Activated gamma-delta T cell treated with Interleukin-2 at 50 U/mL for 16 hours (primary cell): Measurements from ENCODE around the gene MYL2.

Source experiments
- DNase-seq: peaks from one replicate; pipeline ENCODE4 v3.0.0-alpha.2; 2020

The MYL2 gene

DNA sequence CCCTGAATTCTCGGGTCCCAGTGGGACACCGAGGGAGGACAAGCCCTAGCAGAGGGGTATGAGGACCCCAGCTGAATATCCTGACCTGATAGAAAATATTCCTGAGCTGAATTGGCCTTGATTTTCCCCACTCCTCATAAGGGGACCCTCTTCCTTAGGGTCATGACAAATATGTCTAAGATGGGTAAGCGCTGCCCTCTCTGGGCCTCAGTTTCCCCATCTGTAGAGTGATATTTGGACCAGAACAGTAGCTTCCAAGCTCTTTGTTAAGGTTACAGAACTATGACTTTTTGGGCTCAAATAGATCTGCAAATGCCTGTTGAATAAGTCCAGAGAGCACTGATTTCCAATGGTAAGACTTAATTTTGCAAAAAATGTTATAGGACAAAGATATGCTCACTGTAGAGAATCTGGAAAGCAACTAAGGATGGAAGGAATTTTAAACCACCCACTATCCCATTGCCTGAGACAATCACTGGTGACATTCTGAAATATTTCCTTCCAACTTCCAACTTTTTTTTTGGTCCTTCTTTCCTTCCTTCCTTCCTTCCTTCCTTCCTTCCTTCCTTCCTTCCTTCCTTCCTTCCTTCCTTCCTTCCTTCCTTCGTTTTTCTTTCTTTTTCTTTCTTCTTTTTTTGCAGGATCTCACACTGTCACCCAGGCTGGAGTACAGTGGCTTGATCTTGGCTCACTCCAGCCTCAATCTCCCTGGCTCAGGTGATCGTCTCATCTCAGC is 32.0 kb downstream of the MYL2 start:
- no peak for DNase-seq

DNA sequence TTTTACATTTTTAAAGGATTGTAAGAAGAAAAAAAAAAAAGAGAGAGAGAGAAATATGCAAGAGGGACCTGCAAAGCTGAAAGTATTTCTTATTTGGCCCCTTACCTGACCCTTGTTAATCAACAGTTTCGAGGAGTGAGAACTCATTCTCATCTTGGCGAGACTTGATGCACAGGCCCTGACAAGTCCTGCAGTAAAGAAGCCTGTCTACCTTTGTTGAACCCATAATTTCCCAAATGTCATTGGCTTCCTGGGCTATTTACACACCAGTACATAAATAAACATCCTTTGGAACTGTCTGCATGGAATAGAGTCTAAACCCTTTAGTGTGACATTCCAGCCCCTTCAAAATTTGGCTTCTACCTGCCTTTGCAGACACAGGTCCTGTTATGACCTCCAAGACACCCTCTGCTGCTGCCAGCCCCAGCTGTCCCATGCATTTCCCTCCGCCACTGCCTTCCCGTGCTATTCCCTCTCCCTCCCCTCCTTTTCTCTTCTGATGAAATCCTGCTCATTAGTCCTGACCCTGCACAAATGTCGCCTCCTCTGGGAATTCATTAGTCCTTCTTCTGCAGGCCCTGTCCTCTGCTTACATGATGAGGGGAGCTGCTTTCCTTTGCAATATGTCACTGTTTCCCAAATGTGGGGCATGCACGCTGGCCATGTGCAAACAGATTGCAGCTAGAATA is 35.1 kb downstream of the MYL2 start:
- no peak for DNase-seq

DNA sequence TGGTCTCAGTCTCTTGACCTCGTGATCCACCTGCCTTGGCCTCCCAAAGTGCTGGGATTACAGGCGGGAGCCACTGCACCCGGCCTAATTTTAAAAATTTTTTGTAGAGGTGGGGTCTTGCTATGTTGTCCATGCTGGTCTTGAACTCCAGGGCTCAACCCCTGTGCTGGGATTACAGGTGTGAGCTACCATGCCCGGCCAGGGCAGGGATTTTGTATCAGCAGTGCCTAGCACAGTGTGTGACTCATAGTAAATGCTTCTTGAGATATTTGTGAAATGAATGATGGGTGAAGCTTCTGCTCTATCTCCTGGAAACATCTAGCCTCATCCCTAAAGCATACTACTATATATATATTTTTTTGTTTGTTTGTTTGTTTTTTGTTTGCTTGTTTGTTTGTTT is 37.1 kb downstream of the MYL2 start:
- DNase-seq: no peak

DNA sequence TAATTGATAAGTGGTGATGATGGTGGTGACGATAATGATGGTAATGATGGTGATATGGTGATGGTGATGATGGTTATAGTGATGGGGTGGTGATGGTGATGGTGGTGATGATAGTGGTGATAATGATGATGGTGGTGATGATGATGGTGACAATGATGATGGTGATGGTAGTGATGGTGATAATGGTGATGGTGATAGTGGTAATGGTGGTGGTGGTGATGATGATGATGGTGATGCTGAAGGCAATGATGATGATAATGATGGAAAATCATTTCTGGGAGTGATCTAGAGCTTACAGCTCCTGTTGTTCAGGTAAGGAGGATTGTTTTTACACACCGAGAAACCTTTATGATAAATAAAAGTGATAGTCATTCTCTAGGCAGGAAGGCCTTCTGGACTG is 39.7 kb downstream of the MYL2 start:
- DNase-seq: no peak

DNA sequence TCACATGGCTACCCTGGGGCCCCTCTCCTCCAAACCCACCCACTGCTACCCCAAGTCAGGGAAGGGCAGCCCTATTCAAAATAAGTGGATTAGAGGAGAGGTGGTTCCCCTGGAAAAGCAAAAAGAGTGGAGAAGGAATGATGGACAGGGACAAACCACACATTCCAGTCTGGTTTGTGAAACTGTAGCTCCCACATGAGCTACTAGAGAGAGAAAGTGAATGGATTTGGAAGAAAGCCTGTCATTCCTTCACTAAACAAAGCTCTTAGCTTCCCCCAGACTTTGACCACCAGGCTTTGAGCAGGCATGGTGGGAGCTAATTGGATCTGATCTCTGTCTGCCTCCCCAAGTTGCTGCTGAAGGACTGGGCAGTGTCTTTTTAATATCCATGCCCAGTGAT is 45.6 kb downstream of the MYL2 start:
- DNase-seq: no peak

DNA sequence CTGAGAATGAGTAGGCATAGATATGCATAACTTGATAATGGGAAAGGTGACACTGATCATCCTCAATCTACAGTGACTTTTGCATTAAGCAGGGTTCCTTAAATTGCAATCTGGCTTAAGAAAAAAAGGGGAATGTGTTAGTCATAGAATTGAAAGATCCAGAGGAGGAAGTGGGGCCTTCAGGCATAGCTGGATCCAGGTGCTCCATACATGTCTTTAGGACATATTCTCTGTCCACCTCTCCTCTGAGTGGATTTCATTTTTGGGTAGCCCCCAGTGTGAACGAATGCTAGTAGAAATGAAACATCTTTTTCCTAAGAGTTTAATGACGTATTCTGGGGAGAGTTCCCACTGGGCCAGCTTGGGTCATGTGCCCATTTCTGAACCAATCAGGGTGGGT is 46.0 kb downstream of the MYL2 start:
- no peak for DNase-seq

DNA sequence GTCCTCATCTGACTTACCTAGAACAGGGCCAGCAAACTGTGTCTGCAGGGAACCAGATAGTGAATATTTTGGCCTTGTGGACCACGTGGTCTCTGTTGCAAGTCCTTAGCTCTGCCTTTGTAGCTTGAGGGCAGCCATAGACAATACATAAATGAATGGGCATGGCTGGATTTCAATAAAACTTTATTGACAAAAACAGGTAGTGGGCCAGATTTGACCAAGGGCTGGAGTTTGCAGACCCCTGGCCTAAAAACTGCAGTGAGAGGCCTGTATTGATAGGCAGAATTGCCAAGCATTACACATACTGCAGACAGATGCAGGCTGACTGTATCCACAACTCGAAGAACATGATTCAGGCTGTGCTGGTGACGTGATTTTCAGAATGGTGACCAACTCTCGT is 48.3 kb downstream of the MYL2 start:
- no peak for DNase-seq

DNA sequence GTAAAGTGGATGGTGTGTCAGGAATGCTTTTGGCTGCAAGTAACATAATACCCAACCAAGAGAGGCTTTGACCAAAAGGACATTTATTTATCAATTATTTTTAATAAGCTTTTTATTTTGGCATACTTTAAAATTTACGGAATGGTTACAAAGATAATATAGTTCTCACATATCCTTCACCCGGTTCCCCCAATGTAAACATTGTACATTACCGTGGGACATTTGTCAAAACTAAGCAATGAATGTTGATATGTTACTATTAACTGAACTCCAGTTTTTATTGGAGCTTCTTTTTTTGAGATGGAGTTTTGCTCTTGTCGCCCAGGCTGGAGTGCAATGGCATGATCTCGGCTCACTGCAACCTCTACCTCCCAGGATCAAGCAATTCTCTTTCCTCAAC is 50.6 kb downstream of the MYL2 start:
- no peak for DNase-seq

DNA sequence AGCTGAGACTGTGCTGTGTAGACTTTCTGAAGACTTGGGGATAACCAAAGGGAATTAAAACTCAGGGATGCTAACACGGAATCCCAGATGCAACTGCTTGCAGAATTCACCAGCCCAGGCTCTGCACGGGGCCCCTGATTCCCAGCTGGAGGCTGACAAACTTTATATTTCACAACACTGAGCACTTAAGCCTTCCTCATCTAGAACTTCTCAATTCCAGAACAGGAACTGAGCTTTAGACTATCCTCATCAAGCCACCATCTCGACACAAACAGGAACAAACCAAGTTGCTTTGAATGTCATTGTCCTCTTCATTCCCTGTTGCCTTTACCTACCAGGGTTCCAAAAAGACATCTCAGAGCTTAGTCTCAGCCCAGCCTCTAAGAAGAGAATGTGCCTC is 51.4 kb downstream of the MYL2 start:
- DNase-seq: no peak

DNA sequence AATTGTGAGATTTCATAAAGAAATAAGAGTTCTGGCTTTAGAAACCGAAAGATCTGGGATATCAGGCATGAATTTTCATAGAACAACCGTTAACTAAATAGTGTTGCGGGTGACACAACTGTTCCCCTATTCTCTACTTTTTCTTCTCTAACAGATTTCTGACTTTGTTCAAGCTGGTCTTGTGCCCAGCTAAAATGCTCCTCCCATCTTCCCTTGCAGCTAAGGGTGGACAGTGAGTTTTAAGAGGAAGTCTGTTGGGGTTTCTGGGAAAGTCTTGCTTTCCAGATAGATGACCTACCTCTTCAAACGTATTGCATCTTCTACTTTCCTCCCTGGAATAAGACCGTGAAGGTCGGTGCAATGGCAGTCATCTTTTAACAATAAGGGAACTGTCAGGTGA is 54.9 kb downstream of the MYL2 start:
- DNase-seq: no peak

DNA sequence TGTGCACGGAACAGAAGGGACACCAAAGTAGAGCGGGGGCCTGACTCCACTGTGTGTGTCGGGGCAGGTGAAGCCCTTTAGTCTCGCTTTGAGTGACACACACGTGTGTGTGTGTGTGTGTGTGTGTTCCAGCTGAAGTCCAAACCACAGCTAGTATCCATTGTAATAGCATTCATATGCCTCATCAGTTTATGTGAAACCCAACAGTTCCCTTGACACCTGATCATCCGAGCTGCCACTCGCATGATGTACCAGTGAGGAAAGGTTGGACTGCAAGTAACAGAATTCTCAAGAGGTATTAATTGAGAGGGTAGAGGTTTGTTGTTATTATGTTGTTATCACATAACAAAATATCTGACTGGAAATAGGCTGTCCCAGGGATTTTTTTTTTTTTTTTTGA is 57.2 kb downstream of the MYL2 start:
- no peak for DNase-seq

DNA sequence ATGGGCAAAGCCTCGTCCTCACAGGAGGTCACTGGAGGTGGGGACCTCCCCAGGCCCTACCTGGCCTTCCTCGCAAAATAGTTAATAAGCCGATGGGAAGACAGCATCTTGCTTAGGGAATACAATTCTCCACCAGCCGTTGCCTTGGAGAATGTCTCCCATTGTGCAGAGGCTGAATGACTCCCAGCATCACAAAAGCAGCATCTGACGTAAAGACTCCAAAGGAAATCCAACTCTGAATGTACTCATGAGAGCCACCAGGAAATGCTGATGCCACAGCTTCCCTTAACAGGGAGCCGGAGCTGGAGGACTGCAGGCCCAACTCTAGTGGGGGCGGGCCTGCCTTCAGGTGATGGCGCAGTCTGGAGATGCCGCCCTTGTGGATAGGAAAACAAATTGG is 58.0 kb downstream of the MYL2 start:
- DNase-seq: no peak

DNA sequence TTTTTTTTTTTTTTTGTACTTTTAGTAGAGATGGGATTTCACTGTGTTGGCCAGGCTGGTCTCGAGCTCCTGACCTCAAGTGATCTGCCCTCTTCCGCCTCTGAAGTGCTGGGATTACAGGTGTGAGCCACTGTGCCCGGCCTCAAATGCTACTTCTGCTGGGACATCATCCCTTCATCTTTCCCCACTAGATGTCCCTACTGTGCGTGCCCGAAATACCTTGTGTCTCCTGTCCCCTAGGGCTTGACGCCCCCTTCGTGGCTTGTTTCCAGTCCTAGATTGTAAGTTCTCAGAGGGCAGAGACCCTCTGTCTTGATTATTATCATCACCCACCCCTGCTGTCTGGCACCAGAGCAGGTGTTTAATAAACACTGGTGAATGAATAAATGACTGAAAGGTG is 58.6 kb downstream of the MYL2 start:
- DNase-seq: no peak
